Forelimb muscle (tissue), 1 donor: ENCODE measurements around the gene CRABP2. TPM values are rescaled to one million over a fixed set of nuclear protein-coding genes. Genes with fewer than 3 reads are reported as not detected.
A peak's percentile ranks its signal among the peaks of the same experiment; 100 is the strongest.

ENCODE experiments used
- DNase-seq: peaks from one replicate; pipeline ENCODE4 v3.0.0-alpha.2; 2013; ENCODE audit warnings: low read depth
- polyA plus RNA-seq: library from polyadenylated mRNA; unstranded; fragments of 120-200 nt; gene quantifications from one replicate; pipeline ENCODE4 v1.2.1, GENCODE V29; 2013; ENCODE audit not compliant: insufficient read length

The CRABP2 gene
- polyA plus RNA-seq, result 349 TPM

DNA sequence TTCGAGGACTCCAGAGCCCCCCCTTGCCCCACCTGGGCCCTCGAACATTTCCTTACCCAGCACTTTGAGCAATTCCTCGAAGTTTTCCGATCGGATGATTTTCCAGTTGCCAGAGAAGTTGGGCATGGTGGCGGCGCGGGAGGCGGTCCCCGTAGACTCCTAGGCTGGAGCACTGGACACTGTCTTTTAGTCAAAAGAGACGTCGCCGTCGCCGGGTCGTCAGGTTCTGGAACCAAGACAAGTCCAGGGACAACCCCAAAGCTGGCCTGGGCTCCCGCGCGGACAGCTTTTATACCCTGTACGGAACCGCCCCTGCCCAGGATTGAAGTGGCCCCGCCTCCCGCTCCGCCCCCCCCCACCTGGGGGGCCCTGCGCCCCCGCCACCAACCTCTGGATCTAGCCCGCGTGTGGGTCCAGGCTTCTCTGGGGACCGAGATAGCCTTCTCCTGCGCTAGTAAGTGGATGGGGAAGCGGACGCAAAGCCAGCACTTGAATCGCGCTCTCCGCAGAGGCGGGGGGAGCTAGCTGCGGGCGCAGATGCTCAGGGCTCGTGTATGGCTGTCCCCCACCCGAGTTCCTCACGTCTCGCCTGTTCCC is at the start of gene CRABP2:
Gene CRABP2, minus strand, starts transcription at position 263 of the 597 bp plus-strand sequence. Its CDS starts 137 bp downstream, at position 126.
- no peak for DNase-seq

DNA sequence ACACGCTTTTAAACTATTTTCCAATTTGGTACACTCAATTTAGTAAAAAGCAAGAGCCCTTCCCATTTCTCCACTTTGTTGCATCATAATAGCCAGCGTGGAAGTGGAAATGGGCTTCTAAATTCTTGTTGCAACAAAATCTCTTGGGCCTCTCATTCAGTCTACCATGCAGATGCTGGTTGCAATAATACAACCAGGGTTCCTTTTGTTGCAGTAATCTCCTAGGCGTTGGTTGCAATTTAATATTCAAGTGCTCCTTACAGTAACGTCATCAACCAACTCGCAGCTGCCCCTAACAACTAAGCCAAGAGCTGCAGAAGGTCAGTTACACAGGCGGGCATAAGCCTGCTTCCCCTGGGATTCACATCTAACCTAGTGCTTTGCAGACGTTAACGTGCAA is 48.8 kb upstream of the CRABP2 start:
- no peak for DNase-seq

DNA sequence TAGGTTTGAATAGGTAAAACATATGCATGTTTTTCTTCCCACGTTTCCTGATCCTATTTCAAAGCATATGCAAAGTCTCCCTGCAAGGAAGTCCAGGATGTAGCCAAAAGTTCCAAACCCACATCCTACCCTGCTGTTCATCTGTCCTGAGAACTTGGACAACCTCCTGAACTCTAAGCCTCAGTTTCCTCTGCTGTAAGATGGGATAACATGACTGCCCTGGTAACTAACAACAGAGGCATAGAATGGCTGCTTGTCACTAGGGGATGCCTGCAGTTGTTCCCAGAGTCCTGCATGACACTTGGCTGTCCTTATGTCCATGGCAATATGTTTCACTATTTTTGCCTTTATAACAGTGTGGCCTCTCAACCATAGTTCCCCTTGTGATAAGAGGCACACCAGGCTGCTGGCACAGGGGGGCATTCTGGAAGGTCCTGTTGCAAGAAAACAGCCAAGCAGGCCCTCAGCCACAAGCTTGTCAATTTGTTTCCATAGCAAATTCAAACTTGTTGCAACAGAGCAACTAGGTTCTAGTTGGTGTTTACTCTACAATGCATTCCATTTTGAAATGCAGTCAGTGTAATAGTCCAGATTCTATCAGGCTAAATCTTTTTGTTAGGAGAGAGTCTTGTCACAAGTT is 47.6 kb upstream of the CRABP2 start:
- no peak for DNase-seq

DNA sequence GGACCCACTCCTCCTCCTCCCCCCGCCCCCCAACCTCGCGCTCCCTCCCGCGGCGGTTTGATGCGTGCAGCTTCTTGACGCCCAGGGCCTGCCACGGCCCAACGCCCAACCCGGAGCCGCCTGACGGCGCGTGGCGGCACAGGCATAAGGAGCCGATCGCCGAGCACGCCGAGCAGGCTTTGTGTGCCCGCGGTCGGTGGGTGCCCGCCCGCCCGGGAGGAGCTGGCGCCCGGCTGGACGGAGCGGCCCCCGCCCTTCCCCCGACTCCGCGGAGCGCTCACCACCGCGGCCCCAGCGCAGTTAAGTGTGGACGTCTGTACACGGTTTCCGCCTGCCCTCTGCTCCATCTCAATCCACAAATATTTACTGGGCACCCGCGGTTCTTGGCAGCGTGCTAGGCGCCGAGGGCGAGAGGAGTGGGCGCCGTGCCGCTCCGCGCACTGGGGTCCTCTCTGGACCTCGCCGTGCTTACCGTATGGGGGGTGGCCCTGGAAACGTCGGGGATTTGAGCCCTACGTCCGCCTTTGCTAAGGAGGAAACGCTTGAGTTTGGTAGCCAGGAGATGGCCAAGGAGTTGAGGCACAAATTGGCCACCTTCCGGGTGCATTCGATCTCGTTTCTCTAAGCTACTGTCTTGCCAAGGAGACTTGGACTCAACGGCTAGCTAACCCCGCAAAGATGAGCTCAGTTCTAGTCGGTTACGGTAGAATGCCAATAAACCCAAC is 46.5 kb upstream of the CRABP2 start:
- DNase-seq, result peak; percentile 88

DNA sequence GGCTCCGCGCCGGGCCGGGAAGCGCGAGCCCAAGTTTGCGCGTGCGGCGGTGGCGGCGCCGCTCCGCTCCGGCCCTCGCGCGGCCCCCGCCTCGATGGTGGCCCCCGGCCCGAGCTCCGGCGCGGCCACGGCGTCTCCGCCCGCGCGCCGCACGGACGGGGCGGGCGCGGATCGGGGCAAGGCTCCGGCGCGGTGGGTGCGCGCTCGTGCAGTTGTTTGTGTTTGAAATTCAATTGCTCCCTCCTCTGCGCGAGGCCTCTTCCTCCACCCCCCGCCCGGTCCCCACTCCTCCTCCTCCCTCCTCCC is 46.0 kb upstream of the CRABP2 start, which contains the start of gene HDGF:
Gene HDGF, minus strand, starts transcription at position 225 of the 306 bp plus-strand sequence. CDS start 246 bp downstream, outside the sequence.
- DNase-seq, result no peak

DNA sequence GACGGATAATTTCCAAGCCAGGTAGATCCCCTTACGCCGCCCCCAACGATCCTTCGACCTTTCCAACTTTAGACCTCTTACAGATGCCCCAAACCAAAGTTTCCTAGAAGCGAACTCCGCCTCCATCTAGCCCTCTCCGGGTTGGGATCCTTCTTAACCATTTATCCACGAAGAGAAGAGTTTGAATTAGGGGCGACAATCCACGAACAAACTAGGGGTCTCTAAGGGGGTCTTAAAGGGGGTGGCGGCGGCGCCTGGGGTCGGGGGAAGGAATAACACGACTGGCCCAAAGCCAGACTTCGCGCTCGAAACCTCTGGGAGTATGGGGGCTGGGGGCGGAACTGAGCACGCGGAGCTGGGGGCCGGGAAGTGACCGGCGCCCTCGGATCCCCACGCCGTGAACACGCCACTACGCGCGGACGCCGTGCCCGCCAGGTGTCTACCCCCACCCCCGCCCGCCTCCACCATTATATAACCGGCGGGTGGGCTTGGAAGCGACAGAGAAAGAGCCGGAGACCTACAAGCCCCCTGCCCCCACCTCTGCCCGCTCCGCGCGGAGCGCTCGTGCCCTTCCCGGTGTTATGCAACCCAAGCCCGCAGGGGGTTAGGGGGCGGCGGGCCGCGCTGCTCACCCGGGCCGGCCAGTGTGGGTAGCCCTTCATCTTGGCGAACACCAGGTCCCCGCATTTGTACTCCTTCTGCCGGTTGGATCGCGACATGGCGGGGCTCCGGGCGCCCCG is 45.5 kb upstream of the CRABP2 start:
- DNase-seq, result no peak

DNA sequence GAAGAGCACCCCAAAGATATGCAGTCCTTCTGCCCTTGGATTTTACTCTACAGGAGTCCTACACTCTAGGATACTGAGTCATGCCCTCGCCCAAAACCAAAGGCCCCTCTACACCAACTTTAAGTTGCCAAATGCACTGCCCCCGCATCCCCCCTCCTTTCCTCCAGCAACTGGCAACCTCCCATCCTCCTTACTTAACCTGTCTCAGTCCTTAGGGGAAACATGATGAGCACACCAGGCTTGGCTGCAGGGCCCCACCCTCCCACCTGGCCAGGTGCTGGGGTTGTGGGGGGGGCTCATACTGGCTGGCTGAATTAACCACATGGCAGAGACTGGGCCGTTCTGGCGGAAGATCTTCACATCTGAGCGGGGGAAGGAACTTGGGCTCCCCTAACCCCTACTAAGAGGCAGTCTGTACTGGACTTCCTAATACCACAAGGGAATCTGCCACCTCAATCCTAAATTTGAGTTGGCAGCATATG is 44.8 kb upstream of the CRABP2 start:
- no peak for DNase-seq

DNA sequence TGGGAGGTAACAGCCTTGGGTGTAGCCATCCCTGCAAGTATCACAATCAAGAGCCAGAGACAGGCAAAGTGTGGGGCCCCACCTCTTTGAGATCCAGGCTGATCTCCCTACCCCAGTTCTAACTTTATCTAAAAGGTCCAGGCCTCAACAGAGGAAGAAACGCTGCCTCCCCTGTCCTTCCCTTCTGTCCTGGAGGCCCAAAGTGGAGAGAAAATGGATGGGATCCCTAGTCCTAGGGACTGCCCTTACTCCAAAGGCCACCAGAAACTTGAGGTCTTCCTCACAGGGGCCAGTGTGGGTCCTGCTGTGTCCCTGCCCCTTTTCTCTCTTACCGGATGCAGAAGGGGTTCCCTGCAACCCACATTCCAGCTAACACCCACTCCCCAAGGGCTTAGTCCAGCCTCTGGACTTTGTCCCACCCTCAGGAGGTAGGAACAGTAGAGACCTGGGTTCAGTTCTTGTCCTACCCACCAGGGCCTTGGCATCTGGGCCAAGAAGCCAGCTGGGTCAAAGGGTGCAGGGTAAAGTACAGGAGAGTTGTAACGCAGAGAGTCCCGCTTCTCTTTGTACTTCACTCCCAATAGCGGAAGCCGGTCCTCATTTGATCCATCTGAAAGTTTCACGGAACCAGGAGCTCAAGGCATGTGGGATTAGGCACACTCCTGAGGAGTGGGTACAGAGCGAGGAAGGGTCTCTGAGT is 44.2 kb upstream of the CRABP2 start:
- DNase-seq, result no peak

DNA sequence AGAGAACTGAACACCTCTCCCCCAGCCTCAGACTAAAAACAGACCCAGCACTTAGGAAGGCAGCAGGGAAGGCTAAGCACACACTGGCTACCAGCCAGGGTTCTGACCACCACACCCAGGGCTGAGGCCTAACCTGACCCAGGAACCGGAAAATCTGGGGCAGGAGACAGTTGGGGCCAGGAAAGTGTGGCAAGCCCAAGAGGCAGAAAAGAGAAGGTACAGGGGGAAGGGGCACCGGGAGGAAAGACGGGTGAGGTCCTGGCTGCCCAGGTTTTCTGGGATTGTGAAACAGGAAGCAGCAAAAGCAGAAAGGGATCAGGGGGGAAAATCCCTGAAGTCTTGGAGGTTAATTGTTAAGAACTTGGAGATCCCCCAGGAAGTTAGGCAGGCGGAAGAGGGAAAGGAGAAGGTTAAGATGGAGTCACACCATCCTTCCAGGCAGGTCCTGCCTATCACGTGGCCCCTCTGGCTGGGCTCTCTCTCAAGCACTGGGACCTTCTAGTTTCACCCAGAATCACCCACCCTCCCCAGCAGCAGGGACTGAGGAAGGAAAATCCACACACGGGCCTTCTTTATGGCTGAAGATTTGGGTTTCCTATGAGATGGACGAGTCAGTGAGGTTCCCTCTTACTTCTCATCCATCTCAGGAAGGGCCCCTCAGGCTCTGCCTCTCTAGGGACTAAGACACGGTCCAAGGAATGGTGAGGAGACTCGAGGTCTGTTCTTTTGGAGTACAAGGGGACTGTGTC is 43.5 kb upstream of the CRABP2 start:
- no peak for DNase-seq

DNA sequence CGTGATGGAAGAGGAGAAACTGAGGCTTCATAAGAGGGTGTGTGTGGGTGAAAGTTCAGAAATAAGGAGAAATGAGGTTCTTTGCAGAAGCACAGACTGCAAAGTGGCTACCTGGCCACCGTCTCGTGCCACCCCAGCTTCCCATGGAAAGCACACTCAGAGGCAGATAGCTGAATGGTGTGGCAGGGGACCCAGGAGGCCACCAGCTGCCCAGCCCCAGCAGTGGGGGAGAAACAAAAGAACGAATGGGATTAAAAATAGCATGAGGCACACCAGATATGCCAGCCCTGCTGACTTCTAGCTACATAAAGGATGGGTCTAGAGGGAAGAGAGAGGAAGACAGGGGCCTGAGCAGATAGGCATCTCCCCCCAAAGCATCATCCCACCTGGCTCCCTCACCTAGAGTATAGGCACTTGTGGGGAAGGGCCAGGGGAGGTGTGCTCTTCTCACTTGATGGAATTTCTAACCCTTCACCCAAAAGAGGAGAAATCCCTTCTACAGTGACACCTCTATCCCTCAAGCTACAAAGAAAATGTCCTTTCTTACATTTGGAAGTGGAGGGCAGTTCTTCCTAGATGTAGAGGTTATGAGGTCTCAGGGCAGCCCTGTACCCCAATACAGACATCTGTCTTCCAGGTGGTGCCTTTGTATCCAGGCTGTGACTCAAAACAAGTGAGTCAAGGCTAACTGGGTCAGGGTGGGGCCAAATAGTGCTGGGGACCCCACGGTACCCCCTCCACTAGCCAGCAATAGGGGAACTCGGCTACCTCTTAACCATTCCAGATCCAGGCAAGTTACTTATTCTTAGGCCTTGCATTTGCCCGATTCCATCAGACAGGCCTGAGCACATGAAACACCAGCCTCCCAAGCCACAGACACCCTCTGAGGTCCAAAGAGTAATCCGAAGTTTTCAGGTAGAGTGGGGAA is 42.6 kb upstream of the CRABP2 start:
- DNase-seq, result no peak

DNA sequence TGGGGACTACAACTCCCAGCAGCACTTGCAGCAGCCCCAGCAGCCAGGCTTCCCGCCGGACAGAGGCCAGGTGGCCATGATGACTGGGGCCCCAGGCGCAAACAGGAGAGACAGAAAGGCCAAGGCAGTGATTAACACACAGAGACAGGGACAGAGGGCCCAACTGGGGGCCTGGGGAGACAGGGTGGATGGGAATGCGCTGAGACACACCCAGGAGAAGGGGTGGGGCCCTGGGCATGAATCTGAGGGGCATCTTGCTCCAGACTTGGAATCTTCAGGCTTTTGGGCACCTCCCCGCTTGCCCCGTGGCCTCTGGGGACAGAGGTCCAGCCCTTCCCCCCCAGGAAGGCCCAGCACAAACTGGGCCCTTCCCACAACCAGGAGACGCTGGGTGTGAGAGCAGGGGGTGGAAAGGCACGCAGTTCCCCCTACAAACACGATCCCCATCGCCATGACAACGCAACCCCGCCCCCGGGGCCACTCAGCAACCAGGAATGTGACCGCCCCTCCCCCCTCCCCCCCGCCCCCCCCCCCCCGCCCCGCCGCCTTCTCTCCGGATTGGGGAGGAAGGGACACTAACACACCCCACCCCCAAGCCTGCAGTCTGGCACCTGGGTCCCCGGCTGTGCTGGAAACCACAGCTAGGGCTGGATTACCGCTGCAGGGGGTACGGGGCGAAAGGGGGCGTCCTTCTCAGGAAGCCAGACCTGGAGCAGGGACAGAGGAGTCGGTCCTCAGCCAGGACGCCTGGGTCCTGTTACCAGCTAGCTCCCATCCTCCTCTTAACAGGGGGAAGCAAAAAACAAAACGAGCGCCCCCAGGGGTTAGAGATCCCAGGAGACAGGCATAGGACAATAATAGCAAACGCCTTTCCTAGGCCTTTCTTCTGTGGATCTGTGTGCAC is 41.6 kb upstream of the CRABP2 start:
- DNase-seq, result peak; percentile 78

DNA sequence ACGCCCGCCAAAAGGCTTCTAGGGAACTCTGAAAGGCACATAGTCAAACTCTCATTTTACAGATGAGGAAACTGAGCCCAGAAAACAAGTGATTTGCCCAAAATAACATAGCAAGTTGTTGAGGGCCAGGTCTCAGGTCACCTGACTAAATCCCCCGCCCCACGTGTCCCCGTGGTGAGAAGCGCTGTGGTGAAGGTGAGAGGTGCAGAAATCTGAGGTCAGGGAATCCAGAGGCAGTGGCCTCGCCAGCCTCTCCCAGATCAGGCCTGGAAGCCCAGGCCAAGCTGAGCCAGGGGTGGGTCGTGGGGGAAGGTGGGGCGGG is 41.0 kb upstream of the CRABP2 start:
- no peak for DNase-seq

DNA sequence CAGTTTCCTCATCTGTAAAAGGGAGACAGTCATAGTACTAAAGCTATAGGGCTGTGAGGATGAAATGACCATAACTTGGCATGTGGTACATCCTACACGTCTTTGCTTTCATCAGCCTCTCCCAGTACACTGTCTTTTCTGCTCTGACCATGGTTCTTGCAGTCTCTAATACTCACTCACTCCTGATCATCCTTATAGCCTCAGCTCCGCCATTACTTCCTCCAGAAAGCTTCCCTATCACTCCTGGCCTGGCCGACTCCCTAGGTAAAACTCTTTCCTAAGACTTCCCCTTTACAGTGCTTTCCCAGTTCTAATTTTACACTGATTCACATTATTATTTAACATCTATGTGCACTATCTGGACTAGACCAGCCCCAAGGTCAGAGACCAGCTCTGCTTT is 40.5 kb upstream of the CRABP2 start:
- no peak for DNase-seq

DNA sequence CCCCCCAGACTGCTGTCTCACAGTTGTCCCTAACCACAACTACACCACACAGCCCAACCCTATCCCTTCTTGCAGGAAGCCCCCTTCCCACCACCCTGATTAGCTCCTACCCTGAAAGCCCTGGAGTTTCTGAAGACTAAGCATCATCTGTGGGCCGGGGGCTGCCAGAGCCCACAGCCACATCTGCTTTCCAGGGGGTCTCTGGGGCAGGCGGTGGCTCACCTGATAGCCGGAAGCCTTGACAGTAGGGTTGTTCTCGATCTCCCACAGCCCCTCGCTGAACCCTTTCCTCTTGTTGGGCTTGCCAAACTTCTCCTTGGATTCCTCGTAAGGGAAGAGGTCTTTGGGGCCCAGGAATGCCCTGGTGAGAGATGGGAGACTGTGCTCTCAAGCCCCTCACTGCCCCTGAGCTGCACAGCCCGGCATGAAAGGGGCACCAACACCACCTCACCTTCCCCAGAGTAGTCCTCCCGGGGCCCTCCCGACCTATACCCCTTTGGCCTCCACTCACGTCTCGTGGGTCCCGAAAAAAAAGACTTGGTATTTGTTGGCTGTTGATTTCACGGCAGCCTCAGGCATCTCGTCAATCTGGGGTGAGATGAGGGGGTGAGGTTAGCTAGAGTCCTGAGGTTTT is 39.5 kb upstream of the CRABP2 start:
- DNase-seq, result no peak

DNA sequence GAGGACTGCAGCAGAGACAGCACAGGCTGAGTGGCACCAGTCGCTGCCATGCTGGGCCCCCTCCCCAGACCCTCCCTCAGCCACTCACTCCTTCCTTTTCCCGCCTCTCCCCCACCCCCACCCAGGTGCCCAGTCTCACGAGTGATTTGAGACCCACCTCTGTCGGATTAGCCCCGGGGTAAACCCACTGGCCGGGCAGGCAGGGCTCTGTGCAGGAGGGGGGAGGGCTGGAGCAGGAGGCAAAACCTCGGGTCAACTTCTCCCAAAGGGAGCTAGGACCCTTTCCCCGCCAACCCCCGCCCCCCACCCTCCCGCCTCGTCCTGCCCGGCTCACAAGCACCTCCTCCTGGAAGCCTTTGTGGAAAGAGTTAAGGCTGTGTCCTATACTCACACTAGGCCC is 39.0 kb upstream of the CRABP2 start:
- DNase-seq, result no peak

DNA sequence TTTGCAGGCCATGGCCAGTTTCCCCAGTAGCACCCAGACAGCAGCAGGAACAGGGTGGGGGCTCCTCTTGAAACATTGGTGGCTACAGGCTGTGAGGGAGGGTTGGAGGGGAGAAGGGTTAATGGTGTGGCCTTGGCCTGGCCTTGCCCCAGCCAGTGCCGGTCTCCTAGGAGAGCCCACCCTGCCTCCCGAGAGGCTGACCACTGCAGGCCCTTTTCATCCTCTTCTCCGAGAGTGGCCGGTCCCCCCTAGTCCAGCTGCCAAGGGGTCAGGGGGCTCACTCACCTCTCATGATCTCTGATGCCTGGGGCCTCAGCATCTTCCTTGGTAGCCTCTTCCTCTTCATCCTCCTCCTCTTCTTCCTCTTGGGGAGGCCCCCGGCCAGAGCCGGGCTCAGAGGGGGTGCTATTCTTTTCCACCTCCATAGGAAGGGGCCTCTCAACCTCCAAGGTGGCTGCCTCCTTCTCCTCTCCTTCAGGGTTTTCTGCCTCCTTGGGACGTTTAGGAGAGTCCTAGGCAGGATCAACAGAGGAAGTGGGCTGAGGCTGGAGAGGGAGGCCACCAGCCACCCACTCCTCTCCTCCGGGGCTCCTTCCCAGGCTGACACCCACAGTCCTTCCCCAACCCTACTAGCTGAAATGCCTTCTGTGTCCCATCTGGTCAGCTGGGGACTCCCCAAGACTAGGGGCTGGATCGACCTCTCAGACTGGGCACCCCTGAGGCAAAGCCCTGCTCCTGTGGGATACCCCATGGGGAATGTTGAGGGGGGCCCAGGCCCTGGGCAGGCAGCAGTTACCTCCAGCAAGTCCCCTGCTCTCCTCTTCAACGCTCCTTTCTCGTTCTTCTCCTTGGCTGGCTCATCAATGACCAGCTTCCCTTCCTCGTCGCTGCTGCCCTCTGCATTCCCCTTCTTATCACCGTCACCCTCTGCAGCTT is 38.3 kb upstream of the CRABP2 start:
- no peak for DNase-seq

DNA sequence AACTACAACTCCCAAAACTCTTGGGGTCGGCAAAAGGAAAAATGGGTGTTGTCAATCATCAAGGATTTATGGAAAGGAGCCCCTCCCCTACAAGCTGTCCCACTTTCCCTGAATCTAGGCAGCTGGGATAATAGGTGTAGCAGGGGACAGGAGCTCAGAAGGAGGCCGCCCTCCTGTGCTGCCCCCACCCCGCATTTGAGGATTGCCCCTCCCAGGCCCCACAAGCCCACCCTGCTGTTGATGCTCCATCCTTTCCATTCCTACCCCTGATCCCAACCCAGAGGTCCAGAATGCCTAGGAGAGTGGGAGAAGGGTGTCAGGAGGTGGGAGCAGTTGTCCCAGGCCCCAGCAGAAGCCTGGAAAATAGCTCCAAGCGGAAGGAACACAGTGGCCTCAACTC is 37.4 kb upstream of the CRABP2 start:
- no peak for DNase-seq
